NCI-H774 (cell line): Measurements from ENCODE around the gene SEMA4A.
A peak's percentile ranks its signal among the peaks of the same experiment; 100 is the strongest.
"Not testable (repeated sequence)": the region's sequence is repeated elsewhere in the genome, so short reads cannot be mapped to it uniquely, and the experiment has no call there.

Experiments
- DNase-seq: peaks from one replicate; lab custom pipeline; 2025; lab: John Stamatoyannopoulos, UW

SEMA4A gene

GRCh38 chr1:156194300-156194652 is 40.9 kb downstream of the SEMA4A start:
- no peak for DNase-seq

- no peak for DNase-seq
Observed at GRCh38 chr1:156195853-156196252, 42.5 kb downstream of the SEMA4A start.

DNA sequence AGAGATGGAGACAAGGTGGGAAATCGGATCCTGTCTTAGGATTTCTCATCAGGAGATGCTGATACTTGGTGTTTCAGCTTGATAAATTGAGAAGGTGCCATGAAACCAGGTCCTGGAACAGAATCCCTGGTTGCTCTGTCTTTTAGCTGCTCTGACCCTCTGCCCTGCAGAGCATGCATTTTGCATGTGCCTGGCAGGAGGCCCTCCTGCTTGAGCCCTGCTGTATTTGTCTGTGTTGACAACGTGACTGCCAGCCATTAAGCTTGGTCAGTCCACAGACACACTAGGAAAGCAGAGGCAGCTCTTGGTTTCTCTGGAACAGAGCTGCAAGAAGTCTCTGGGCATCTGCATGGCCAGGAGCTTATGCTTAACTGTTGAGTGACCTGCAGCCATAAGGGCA is 43.1 kb downstream of the SEMA4A start:
- DNase-seq, result no peak

DNA sequence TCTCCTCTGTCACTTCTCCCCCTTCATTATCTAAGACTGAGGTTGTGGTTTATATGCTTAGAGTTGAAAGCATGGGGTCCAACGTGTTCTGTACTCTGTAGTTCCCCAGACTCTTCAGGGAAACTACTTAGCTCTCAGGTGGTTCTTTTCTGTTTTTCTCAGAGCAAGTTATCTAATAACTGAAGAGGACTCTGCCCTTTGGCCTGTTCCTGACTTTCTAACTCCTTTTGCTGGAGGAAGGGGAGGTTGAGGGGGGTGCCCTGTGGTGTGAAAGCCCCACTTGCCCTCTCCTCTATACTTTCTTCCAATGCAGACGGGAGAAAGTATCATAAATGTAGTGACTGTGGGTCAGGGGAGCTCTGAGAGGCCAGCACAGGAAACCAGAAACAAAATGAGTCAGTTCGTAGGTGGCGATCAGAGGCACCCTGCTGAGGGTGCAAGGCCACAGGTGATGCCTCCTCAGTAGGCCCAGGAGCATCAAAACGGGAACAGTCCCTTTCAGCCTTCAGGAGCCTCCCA is 45.5 kb downstream of the SEMA4A start:
- DNase-seq, result no peak

GRCh38 chr1:156200044-156200443 is 46.7 kb downstream of the SEMA4A start:
- no peak for DNase-seq

DNA sequence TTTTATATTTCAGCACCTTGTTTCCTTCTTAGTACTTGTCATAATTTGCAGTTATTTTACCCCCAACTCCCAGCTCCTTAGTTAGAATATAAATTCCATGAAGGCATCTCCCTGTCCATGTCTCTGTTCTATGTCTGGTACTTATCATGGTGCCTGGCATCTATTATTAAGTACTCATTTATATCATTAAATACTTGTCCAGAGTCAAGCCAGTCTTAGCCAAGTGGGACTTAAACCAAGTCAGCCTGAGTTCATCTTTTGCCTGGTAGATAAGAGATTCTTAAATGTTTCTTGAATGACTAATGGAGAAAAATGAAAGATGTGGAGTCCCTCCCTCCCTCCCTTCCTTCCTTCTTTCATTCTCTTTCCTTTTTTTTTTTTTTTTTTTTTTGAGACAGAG is 49.9 kb downstream of the SEMA4A start:
- DNase-seq, result no peak

GRCh38 chr1:156204686-156205085 is 51.3 kb downstream of the SEMA4A start:
- DNase-seq, result no peak

DNA sequence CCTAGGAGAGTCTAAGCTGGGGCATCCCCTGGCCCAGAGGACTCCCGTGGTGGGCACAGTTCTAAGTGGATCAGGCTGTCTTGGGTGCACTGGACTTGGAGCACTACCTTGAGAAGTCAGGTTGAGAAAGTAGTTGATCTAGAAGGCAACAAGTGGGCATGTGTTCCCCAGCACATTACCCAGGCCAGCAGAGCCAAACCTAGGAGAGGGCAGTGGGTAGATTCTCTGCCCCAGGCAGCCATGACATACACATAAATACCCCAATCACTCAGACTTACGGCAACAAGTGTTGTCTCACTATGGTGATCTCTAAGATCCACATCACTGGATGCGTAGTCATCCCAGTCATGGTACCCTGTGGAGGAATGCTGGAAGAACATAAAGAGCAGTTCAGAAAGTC is 57.9 kb downstream of the SEMA4A start:
- DNase-seq, result no peak

- DNase-seq, result no peak
Observed at GRCh38 chr1:156212130-156212529, 58.7 kb downstream of the SEMA4A start.

DNA sequence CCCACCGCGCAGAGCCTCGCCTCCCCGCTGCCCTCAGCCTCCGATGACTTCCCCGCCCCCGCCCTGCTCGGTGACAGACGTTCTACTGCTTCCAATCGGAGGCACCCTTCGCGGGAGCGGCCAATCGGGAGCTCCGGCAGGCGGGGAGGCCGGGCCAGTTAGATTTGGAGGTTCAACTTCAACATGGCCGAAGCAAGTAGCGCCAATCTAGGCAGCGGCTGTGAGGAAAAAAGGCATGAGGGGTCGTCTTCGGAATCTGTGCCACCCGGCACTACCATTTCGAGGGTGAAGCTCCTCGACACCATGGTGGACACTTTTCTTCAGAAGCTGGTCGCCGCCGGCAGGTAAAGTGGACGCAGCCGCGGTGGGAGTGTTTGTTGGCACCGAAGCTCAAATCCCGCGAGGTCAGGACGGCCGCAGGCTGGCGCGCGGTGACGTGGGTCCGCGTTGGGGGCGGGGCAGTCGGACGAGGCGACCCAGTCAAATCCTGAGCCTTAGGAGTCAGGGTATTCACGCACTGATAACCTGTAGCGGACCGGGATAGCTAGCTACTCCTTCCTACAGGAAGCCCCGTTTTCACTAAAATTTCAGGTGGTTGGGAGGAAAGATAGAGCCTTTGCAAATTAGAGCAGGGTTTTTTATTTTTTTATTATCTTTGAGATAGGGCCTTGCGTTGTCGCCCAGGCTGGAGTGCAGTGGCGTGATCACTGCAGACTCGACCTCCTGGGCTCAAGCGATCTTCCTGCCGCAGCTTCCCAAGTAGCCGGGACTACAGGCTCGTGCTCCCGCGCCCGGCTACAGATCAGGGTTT is 59.7 kb downstream of the SEMA4A start, which contains the start of gene PMF1:
Gene PMF1, plus strand, starts transcription at position 175 of the 811 bp plus-strand sequence. Its CDS starts 9 bp downstream, at position 184.
- peak; percentile 95 for DNase-seq

- DNase-seq, result no peak
Observed at GRCh38 chr1:156213644-156213966, 60.2 kb downstream of the SEMA4A start.

- no peak for DNase-seq
Observed at GRCh38 chr1:156214024-156214748, 60.8 kb downstream of the SEMA4A start.

DNA sequence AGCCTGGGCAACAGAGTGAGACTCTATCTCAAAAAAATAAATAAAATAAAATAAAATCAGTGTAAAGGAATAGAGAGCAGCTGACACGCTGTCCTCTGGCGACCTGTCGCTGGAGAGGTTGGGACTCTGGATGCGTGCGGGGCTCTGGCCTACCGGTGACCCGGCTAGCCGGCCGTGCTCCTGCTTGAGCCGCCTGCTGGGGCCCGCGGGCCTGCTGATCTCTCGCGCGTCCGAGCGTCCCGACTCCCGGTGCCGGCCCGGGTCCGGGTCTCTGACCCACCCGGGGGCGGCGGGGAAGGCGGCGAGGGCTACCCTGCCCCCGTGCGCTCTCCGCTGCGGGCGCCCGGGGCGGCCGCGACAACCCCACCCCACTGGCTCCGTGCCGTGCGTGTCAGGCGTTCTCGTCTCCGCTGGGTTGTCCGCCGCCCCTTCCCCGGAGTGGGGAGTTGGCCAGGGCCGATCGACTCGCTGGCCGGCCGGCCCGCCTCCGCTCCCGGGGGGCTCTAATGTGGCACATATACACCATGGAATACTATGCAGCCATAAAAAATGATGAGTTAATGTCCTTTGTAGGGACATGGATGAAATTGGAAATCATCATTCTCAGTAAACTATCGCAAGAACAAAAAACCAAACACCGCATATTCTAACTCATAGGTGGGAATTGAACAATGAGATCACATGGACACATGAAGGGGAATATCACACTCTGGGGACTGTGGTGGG is 63.1 kb downstream of the SEMA4A start:
- DNase-seq, result not testable (repeated sequence)

- no peak for DNase-seq
Observed at GRCh38 chr1:156217871-156218270, 64.5 kb downstream of the SEMA4A start.

DNA sequence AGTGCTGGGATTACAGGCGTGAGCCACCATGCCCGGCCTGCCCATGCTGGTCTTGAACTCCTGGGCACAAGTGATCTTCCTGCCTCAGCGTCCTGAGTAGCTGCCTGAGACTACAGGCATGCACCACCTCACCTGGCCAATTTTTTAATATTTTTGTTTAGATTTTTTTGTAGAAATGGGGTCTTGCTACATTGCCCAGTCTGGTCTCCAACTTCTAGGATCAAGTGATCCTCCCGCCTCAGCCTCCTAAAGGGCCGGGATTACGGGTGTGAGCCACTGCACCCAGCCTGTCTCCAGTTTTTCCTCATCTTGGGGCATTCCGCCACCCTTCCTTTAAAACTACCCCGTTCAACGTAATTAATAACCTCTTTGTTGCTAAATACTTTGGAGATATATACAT is 66.8 kb downstream of the SEMA4A start:
- no peak for DNase-seq

DNA sequence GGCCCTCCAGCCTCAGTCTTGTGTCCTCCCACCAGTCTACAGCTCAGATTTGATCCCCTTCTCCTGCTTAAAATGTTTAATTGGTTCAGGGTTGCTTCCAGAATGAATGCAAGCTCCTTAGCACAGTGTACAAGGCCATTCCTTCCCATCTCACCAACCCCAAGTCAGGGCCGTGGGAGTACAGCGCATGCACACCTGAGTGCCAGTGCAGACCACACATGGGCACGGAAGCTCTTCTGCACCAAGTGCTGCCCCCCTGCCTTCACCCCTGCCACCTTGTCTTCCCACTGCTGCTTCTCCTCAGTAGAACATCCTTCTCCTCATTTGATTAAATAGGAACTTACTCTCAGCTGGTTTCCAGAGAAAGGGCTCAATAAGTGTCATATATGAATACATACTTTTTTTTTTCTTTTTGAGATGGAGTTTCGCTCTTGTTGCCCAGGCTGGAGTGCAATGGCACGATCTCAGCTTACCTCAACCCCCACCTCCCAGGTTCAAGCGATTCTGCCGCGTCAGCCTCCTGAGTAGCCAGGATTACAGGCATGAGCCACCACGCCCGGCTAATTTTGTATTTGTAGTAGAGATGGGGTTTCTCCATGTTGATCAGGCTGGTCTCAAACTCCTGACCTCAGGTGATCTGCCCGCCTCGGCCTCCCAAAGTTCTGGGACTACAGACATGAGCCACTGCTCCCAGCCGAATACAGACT is 68.8 kb downstream of the SEMA4A start:
- DNase-seq, result no peak

DNA sequence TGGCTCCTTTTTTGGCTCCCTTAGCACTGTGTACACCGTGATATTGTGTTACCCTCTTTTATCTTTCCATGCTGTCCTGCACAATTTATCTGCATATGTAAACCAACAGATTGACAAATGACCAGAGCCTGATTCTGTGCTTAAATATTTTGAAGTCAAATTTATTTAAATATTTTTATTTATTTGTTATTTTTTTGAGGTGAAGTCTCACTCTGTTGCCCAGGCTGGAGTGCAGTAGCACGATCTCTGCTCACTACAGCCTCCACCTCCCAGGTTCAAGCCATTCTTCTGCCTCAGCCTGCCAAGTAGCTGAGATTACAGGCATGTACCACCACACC is 72.3 kb downstream of the SEMA4A start:
- no peak for DNase-seq

GRCh38 chr1:156226116-156226538 is 72.7 kb downstream of the SEMA4A start:
- DNase-seq, result no peak

GRCh38 chr1:156226782-156227181 is 73.4 kb downstream of the SEMA4A start:
- DNase-seq, result no peak
